Neural progenitor cell (in vitro differentiated cells): ENCODE data around the gene NOB1. TPM values are rescaled to one million over a fixed set of nuclear protein-coding genes. Genes with fewer than 3 reads are reported as not detected.

Experiments used
- DNase-seq: peaks from one replicate; pipeline ENCODE4 v3.0.0-alpha.2; 2016; ENCODE audit warnings: low spot score
- H2AFZ ChIP-seq: fragments of 200-600 bp; sonication (generic); replicated peaks from 2 replicates; pipeline ENCODE4 v1.6.1; 2016; ENCODE audit warnings: antibody characterized with exemption
- H3F3A ChIP-seq: fragments of 200-600 bp; sonication (generic); 2 replicates; pipeline ENCODE4 v1.6.1; 2016; ENCODE audit warnings: antibody characterized with exemption, low read depth
- H3K27ac ChIP-seq: fragments of 200-600 bp; sonication (generic); 2 replicates; pipeline ENCODE4 v1.5.1; 2016; ENCODE audit warnings: mild to moderate bottlenecking
- H3K27me3 ChIP-seq: fragments of 200-600 bp; sonication (generic); 2 replicates; pipeline ENCODE4 v1.6.1; 2016; ENCODE audit warnings: mild to moderate bottlenecking, moderate library complexity
- H3K36me3 ChIP-seq: fragments of 200-600 bp; sonication (generic); 2 replicates; pipeline ENCODE4 v1.5.1; 2016
- H3K4me1 ChIP-seq: fragments of 200-600 bp; sonication (generic); 2 replicates; pipeline ENCODE4 v1.6.1; 2016; ENCODE audit warnings: mixed run types
- H3K4me2 ChIP-seq: fragments of 200-600 bp; sonication (generic); 2 replicates; pipeline ENCODE4 v1.6.1; 2016
- H3K4me3 ChIP-seq: fragments of 200-600 bp; sonication (generic); 2 replicates; pipeline ENCODE4 v1.5.1; 2016
- H3K79me2 ChIP-seq: fragments of 200-600 bp; sonication (generic); 2 replicates; pipeline ENCODE4 v1.6.1; 2016; ENCODE audit warnings: low read depth
- H3K9ac ChIP-seq: fragments of 200-600 bp; sonication (generic); 2 replicates; pipeline ENCODE4 v1.6.1; 2016
- H3K9me3 ChIP-seq: fragments of 200-600 bp; sonication (generic); 2 replicates; pipeline ENCODE4 v1.5.1; 2016; ENCODE audit warnings: low read depth
- H4K20me1 ChIP-seq: fragments of 200-600 bp; sonication (generic); 2 replicates; pipeline ENCODE4 v1.6.1; 2016; ENCODE audit warnings: low read depth
- H3K27ac Mint-ChIP-seq: 3 replicates; pipeline ENCODE4 v1.8.0; 2021; ENCODE audit warnings: mixed read lengths
- H3K27me3 Mint-ChIP-seq: 2 replicates; pipeline ENCODE4 v1.8.0; 2022; ENCODE audit warnings: low read depth, mild to moderate bottlenecking, inconsistent platforms, moderate library complexity, mixed read lengths; ENCODE audit not compliant: insufficient read depth
- H3K36me3 Mint-ChIP-seq: 3 replicates; pipeline ENCODE4 v1.8.0; 2021; ENCODE audit warnings: mixed read lengths
- H3K4me1 Mint-ChIP-seq: 3 replicates; pipeline ENCODE4 v1.8.0; 2021; ENCODE audit warnings: mixed read lengths
- H3K4me3 Mint-ChIP-seq: 3 replicates; pipeline ENCODE4 v1.8.0; 2021; ENCODE audit warnings: mild to moderate bottlenecking, moderate library complexity, mixed read lengths
- H3K9me3 Mint-ChIP-seq: 3 replicates; pipeline ENCODE4 v1.8.0; 2020; ENCODE audit warnings: mixed read lengths
- EZH2 ChIP-seq: fragments of 200-600 bp; sonication (generic); IDR thresholded peaks from 2 replicates; pipeline ENCODE4 v1.6.1; 2017; ENCODE audit warnings: antibody characterized with exemption, mild to moderate bottlenecking, moderate library complexity
- EZH2phosphoT487 ChIP-seq: fragments of 200-600 bp; sonication (generic); IDR thresholded peaks from 2 replicates; pipeline ENCODE4 v1.6.1; 2017; ENCODE audit warnings: antibody characterized with exemption
- total RNA-seq: library from RNA; depleted of rRNA; stranded (reverse); fragments of >200 nt; gene quantifications from 2 replicates; pipeline ENCODE4 v1.2.3, GENCODE V29; 2015; ENCODE audit warnings: low replicate concordance
- TF ChIP-seq, protein P1 (sequence below): fragments of 200-600 bp; sonication (generic); IDR thresholded peaks from 2 replicates; pipeline ENCODE4 v1.5.1; 2017; ENCODE audit warnings: antibody characterized with exemption, mild to moderate bottlenecking

Gene NOB1
- total RNA-seq, 1 donor from 2014 or later = 30.3 TPM

DNA sequence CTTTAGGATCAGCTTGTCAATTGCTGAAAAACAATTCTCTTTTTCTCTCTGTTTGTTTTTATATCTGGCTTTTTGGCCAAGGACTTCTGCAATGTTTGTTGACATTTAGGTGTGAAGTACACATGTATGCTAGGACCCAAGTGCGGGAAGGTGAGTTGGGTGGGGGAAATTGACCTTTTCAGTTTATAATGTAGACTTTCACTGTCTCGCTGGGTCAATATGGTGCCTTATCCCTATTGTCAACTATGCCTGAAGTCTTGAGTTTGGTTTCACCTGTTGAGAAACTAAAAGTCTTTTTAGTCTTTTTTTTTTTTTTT is 16.9 kb upstream of the NOB1 start:
- Histone ChIP-seq H3K4me1 (peaks cover 4% of the 10 kb centered on the region), H3K9me3 (no peaks in the 10 kb centered on the region), H3K36me3 (no peaks in the 10 kb centered on the region), H3K4me2 (no peak overlapping the region), H3F3A (no peaks in the 10 kb centered on the region), H4K20me1 (peaks cover 6% of the 10 kb centered on the region), H3K4me3 (no peak overlapping the region), H3K27ac (no peak overlapping the region), H2AFZ (no peak overlapping the region), H3K9ac (no peak overlapping the region), H3K79me2 (peaks cover 81% of the 10 kb centered on the region), H3K27me3 (no peaks in the 10 kb centered on the region)
- Mint-ChIP-seq H3K27ac (peak overlapping the region; percentile 57), H3K9me3 (no peaks in the 10 kb centered on the region), H3K27me3 (no peaks in the 10 kb centered on the region), H3K4me1 (peaks cover 20% of the 10 kb centered on the region), H3K36me3 (peaks cover 4% of the 10 kb centered on the region), H3K4me3 (no peak overlapping the region)
- TF ChIP-seq, protein P1, sequence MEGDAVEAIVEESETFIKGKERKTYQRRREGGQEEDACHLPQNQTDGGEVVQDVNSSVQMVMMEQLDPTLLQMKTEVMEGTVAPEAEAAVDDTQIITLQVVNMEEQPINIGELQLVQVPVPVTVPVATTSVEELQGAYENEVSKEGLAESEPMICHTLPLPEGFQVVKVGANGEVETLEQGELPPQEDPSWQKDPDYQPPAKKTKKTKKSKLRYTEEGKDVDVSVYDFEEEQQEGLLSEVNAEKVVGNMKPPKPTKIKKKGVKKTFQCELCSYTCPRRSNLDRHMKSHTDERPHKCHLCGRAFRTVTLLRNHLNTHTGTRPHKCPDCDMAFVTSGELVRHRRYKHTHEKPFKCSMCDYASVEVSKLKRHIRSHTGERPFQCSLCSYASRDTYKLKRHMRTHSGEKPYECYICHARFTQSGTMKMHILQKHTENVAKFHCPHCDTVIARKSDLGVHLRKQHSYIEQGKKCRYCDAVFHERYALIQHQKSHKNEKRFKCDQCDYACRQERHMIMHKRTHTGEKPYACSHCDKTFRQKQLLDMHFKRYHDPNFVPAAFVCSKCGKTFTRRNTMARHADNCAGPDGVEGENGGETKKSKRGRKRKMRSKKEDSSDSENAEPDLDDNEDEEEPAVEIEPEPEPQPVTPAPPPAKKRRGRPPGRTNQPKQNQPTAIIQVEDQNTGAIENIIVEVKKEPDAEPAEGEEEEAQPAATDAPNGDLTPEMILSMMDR = no peak
- TF ChIP-seq EZH2phosphoT487 (no peak), EZH2 (no peak)
- DNase-seq = no peak

DNA sequence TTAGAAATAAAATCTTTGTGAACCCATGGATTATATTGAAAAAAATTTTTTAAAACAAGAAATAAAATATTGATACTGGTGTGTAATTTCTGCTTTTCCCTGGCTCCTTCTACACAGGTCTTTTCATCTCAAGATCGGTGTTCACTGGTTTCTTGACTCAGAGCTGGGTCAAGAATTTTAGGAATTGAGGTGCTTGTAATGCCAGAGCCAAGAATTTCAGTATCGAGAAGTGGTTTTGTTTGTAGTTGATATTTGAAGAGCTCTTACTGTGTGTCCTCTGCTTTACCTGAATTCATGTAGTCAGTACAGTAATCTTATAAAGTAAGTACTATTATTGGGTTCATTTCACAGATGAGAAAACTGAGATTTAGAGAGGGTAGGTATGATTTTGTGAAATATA is 14.7 kb upstream of the NOB1 start:
- Mint-ChIP-seq H3K36me3 (no peaks in the 10 kb centered on the region), H3K4me3 (no peak overlapping the region), H3K4me1 (peaks cover 20% of the 10 kb centered on the region), H3K9me3 (no peaks in the 10 kb centered on the region), H3K27me3 (no peaks in the 10 kb centered on the region), H3K27ac (no peak overlapping the region)
- no peaks in the 10 kb centered on the region for H3F3A ChIP-seq
- H3K9me3 ChIP-seq = no peaks in the 10 kb centered on the region
- peaks cover 6% of the 10 kb centered on the region for H4K20me1 ChIP-seq
- no peak overlapping the region for H3K27ac ChIP-seq
- H3K9ac ChIP-seq = no peak overlapping the region
- H3K4me2 ChIP-seq = no peak overlapping the region
- no peaks in the 10 kb centered on the region for H3K36me3 ChIP-seq
- peaks cover 4% of the 10 kb centered on the region for H3K4me1 ChIP-seq
- DNase-seq = no peak
- H3K27me3 ChIP-seq = no peaks in the 10 kb centered on the region
- TF ChIP-seq EZH2phosphoT487 (no peak), EZH2 (no peak)
- TF ChIP-seq, protein P1 = no peak
- H3K4me3 ChIP-seq = no peak overlapping the region
- H2AFZ ChIP-seq = no peak overlapping the region
- peaks cover 73% of the 10 kb centered on the region for H3K79me2 ChIP-seq

DNA sequence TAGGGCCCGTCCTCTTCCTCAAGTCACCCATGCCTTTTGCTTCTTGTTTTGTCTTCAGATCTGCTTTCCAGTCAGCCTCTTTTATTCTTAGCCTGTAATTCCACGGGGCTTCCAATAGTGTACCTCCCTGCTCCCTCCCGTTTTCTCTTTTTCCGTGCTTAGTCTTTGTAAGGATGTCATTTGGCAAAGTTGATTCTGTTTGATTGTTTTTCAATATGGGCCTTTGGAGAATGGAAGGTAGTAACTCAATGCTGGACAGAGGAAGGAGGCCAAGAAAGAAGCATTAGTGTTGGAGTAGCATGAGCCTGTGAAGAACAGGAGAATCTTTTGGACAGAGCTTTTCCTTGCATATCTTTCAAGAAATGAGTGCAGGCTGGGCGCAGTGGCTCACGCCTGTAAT is 13.9 kb upstream of the NOB1 start:
- Histone ChIP-seq H3K4me1 (peaks cover 4% of the 10 kb centered on the region), H3K4me2 (no peak overlapping the region), H3K9me3 (no peaks in the 10 kb centered on the region), H4K20me1 (peaks cover 6% of the 10 kb centered on the region), H3F3A (no peaks in the 10 kb centered on the region), H2AFZ (no peak overlapping the region), H3K27me3 (no peaks in the 10 kb centered on the region), H3K79me2 (peaks cover 74% of the 10 kb centered on the region), H3K9ac (no peak overlapping the region), H3K27ac (no peak overlapping the region), H3K4me3 (no peak overlapping the region), H3K36me3 (no peaks in the 10 kb centered on the region)
- Mint-ChIP-seq H3K27me3 (no peaks in the 10 kb centered on the region), H3K27ac (no peak overlapping the region), H3K36me3 (no peaks in the 10 kb centered on the region), H3K4me1 (peaks cover 19% of the 10 kb centered on the region), H3K9me3 (no peaks in the 10 kb centered on the region), H3K4me3 (no peak overlapping the region)
- TF ChIP-seq EZH2 (no peak), EZH2phosphoT487 (no peak)
- TF ChIP-seq, protein P1 = no peak
- DNase-seq = no peak
